ENCODE measurements around the gene MAST4.

DNA sequence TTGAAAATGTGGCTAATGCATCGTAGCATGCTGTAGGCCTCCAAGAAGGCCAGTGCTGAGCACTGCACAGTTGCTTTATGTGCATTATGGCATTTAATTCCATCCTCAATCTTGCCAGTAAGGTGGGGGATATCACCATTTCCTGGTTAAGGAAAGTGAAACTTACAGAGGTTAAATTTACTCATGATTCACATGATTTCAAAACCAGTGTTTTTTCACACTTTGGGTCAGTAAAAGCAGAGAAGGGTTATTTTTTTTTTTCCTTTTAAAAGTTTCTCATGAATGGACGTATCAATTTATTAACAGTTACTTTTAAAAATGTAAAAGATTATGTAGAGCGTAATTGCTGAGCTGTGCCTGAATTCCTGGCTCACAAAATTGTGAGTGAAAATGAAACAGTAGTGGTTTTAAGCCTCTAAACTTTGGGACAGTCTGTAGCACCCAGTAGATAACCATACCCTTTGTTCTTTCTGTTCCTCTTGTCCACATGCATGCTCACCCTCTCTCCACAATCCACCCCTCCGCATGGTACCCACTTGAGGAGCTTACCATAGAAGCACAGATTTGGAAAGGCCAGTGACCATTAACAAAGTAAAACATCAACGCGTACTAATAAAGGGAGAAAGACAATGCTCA lies 21.2 kb downstream of the MAST4 start:
- TF ChIP-seq, protein P1, sequence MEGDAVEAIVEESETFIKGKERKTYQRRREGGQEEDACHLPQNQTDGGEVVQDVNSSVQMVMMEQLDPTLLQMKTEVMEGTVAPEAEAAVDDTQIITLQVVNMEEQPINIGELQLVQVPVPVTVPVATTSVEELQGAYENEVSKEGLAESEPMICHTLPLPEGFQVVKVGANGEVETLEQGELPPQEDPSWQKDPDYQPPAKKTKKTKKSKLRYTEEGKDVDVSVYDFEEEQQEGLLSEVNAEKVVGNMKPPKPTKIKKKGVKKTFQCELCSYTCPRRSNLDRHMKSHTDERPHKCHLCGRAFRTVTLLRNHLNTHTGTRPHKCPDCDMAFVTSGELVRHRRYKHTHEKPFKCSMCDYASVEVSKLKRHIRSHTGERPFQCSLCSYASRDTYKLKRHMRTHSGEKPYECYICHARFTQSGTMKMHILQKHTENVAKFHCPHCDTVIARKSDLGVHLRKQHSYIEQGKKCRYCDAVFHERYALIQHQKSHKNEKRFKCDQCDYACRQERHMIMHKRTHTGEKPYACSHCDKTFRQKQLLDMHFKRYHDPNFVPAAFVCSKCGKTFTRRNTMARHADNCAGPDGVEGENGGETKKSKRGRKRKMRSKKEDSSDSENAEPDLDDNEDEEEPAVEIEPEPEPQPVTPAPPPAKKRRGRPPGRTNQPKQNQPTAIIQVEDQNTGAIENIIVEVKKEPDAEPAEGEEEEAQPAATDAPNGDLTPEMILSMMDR (conservative IDR thresholded peaks at IDR 0.05; ENCODE audit: low read depth, low read length) = no peak
- TF ChIP-seq NFE2L2 (IDR thresholded peaks at IDR 0.05; ENCODE audit: low read depth, low read length) (no peak), POLR2A (IDR thresholded peaks at IDR 0.05; ENCODE audit: low read depth, low read length) (no peak), MAFK (IDR thresholded peaks at IDR 0.05; ENCODE audit: low read depth, low read length) (no peak)
- TF ChIP-seq, protein P2, sequence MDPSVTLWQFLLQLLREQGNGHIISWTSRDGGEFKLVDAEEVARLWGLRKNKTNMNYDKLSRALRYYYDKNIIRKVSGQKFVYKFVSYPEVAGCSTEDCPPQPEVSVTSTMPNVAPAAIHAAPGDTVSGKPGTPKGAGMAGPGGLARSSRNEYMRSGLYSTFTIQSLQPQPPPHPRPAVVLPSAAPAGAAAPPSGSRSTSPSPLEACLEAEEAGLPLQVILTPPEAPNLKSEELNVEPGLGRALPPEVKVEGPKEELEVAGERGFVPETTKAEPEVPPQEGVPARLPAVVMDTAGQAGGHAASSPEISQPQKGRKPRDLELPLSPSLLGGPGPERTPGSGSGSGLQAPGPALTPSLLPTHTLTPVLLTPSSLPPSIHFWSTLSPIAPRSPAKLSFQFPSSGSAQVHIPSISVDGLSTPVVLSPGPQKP (IDR thresholded peaks at IDR 0.05; ENCODE audit: borderline replicate concordance, low read depth, low read length) = no peak

All from IMR-90 (cell line).